Activated CD8-positive, alpha-beta memory T cell treated with anti-CD3 and anti-CD28 coated beads for 1 hour (primary cell): Measurements from ENCODE around the gene USHBP1.

Experiments
- DNase-seq, 2 donors: peaks; one replicate each; pipeline ENCODE4 v3.0.0-alpha.2; 2020; ENCODE audit warnings: low read depth in 1 of 2; ENCODE audit errors: extremely low read depth in 1 of 2

The USHBP1 gene

DNA sequence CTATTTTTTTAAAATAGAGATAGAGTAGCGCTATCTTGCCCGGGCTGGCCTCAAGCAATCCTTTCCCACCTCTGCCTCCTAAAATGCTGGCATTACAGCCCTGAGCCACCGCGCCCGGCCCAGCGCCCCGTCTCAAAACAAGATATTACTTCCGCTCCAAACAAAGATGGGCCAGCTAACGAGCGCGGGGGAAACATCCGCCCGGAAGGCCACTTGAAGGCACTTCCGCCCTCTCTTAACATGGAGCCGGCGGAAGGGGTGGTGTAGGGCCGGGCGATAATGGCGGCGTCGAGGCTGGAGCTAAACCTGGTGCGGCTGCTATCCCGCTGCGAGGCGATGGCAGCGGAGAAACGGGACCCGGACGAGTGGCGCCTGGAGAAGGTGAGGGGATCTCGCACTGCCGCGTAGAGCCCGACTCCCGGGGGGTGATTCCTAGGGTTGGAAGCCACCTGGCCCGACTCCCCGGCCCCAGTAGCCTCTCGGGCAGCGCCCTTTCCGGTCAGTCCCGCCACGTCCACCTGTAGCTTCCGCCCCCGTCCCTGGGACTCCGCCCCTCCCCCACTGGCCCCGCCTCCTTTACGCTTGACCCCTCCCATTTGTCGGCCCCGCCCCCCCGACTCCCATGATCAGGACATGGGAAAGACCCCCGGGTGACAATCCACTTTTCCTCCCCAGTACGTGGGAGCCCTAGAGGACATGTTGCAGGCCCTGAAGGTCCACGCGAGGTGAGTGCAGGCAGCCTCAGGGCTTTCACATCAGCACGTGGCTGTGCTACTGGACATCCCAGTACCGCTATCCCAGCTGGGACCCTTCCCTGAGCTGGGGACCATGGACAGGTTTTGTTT lies 49.2 kb downstream of the USHBP1 start, which contains the start of gene USE1:
USE1 (plus strand) TSS at position 231 of the 845 bp plus-strand sequence; CDS start at position 280, 49 bp downstream.
- DNase-seq = peak; percentile 59 to 72

DNA sequence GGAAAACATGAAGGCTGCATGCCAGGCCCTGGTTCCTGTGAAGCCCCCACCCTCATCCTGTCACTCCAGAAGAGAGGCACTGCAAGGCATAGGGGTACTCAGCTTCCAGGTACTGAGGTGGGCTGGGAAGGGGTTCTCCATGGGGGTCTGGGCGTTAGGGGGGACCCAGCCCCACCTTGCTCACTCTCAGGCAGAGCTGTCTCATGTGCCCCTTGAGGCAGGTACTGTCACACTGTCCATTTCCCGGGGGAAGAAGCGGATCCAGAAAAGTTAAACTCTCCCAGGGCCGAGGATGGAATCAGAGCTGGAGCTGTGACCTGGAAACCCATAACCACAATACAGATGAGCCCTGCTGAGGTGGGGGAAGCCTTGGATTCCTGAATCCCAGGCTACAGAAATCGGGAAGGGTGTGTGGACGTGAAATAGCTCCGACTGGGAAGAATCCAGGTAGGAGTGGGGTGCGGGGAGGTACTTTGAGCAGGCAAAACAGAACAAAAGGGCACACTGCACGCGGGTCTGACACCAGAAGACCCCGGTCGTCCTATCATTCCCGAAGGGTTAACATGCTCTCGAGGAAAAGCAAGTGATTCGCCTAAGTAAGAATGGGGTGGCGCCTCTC lies 49.9 kb downstream of the USHBP1 start:
- DNase-seq = no peak

DNA sequence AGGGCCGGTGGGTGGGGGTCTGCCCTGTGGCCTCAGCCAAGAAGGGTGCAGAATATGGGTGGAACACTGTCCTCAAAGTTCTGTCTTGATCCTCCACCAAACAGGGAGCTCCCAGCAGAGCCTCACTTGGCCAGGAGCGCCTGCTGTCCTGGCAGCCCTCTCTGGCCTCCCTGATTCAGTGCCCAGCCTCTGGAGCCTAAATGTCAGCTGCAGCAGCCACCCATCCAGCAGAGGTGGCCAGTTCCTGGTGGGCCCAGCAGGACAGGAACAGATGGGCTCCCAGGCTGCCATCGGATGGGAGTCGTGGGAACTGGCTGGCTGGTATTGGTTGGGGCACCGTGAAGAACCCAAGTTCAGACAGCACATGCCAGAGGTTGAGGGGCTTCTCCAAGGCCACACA lies 51.2 kb downstream of the USHBP1 start:
- no peak for DNase-seq

DNA sequence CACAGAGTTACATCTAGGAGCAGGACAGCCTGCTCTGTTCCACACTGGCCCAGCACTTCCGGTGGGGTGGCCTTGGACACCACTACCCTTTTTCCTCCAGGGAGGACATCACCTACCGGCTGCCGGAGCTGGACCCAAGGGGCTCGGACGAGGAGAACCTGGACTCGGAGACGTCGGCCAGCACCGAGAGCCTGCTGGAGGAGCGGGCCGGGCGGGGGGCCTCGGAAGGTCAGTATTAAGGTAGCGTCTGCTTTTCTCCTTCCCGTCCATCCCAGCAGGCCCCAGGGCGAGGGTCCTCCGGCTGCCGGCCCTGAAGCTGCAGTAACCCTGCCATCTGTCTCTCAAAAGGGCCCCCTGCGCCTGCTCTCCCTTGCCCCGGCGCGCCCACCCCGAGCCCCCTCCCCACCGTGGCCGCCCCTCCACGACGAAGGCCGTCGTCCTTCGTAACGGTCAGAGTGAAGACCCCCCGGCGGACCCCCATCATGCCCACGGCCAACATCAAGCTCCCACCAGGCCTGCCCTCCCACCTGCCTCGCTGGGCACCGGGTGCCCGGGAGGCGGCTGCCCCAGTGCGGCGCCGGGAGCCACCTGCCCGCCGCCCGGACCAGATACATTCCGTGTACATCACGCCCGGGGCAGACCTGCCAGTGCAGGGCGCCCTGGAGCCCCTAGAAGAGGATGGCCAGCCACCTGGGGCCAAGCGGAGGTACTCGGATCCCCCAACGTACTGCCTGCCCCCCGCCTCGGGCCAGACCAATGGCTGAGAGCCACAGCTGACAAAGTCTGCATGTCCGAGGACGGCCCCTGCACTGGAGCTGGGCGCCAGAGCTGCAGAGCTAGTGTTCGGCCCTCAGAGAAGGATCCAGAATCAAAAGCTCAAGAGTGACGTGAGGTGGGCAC lies 52.7 kb downstream of the USHBP1 start:
- no peak for DNase-seq

DNA sequence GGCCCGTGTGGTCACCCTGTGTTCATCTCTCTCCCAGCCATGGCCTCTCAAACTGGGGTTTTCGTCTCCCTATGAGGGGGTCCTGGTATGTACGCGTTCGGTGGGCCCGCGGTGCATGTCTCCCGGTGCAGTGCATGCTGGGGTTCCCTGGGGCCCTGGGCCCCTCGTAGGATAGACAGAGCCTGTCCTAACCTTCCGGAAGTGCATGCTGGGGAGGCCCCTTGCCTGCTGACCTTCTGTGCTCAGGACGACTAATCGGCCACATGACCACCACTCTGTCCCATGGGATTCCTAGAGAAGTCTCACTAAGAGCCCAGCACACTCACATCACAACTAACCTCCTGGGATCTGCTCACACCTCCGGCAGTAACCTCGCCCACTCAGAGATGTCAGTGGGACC lies 54.2 kb downstream of the USHBP1 start:
- DNase-seq = no peak

DNA sequence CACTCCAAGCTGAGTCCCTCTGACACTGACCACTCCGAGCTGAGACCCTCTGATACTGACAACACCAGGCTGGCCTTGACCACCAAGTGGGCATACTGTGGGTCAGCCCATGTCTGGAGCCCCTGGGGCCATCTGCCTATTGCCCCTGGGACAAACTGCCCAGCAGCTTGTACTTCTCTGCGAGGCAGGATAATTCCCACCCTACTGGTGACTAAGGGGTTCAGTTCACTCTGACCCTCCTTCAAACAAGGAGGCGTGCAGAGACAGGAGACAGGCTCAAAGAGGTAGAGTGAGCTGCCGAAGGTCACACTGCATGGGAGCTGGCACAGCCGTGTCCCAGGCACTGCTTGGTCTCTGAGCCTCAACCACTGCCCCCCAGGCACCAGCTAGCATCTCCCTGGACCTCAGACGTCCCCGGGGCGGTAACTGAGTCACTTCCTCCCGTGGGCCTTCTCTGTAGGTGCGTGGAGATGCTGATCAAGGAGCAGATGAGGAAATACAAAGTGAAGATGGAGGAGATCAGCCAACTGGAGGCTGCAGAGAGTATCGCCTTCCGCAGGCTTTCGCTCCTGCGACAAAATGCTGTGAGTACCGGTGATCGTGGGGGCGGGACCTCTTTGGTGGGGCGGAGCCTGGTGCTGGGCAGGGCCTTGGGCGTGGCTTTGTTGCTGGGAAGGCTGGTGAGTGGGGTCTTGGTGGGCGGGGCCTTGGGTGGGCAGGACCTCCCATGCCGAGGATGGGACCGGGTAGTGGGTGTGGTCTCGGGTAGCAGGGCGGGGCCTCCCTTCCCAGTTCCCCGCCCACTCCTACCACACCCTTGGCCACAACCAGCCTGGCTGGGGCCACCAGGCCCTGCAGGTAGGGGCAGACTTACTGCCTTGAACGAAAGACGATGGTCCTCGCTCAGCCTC lies 55.2 kb downstream of the USHBP1 start:
- DNase-seq = no peak

DNA sequence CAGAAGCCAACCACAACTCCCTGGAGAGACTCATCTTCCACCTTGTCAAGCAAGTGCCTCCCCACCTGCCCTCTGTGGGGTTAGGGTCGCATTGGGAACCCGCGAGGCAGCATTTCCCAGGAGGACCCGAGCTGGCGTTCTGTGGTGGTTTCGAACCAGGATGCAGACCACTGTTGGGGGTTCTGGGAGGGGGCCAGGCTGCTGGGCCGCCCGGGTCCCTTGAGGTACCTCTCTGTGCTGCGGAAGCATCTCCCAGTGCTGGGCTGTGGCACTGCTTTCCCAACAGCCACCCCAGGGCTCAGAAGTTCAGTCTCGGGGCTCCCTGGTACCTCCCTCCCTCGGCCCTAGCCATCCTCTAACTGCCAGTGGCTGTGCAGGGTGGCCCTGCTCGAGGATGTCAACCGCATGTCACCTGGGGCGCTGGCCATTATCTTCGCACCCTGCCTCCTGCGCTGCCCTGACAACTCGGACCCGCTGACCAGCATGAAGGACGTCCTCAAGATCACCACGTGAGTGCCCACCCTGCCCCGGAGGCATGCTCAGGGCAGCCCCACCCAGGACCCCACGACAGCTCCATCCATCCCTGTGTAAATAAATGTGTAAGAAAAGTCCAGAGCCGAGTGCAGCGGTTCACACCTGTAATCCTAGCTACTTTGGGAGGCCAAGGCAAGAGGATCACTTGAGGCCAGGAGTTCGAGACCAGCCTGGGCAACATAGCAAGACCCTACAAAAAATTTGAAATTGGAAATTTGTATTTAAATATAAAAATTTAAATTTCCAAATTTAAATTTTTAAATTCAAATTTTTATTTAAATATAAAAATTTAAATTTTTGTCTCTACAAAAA lies 57.6 kb downstream of the USHBP1 start:
- no peak for DNase-seq

DNA sequence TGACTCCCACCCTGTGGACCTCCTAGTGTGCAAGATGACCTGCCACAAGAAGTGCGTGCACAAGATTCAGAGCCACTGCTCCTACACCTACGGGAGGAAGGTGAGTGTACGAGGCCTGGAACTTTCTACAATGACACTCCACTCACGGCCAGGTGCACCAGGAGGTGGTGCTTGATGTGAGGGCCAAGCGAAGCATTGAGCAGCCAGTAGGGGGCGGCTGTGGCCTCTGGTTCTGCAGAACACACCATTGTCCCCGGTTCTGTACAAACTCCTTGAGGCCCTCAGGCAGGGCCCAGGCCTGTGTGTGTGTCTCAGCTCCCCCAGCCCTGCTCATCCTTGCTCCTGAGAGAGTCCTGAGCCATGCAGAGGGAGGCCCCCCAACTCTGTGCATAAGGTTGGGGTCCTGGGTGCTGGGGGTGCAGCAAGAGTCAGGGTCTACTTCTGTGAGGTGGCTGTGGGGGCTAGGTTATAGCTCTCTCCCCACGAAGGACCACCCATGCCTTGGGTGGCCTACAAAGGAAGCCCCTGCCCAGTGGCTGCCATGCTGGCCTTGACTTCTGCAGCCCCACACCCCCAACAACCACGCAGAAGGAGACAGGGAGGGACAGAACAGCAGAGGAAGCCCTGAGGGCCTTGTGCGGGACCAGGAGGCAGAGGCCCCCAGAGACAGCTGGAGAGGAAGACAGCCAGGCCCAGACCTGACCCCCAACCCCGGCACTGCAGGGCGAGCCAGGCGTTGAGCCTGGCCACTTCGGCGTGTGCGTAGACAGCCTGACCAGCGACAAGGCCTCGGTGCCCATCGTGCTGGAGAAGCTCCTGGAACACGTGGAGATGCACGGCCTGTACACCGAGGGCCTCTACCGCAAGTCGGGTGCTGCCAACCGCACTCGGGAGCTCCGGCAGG lies 59.1 kb downstream of the USHBP1 start:
- DNase-seq = peak in 1 of 2 donors; percentile 39

DNA sequence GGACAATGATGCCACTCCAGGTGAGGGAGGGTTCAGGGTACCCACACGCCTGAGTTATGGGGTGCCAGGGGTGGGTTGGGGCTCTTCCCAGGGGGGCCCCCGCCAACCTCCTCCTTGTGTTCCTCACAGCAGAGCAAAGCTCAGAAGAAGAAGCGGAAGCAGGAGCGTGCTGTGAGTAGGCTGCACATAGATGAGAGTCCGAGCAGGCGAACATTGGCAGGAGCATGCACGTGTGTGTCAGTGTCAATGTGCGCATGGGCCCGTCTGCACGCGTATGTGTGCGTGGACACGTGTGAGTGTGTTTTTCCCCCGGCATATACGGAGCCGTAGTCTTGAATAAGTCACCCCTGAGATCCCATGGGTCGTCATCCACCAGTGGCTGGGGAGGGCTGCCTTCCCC lies 61.8 kb downstream of the USHBP1 start:
- no peak for DNase-seq

DNA sequence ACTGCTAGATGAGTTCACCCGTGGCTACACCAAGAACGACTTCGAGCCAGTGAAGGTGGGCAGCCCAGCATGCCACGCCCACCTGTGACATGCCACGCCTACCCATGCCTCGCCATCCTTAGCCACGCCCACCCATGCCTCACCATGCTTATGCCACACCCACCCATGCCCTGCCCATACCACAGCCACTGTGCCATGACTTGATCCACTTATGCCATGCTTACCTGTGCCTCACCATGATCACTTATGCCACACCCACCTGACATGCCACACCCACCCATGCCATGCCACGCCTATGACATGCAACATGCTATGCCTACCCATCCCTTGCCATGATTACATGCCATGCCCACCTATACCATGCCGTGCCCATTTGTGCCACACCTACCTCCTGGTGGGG lies 62.3 kb downstream of the USHBP1 start:
- DNase-seq = no peak

DNA sequence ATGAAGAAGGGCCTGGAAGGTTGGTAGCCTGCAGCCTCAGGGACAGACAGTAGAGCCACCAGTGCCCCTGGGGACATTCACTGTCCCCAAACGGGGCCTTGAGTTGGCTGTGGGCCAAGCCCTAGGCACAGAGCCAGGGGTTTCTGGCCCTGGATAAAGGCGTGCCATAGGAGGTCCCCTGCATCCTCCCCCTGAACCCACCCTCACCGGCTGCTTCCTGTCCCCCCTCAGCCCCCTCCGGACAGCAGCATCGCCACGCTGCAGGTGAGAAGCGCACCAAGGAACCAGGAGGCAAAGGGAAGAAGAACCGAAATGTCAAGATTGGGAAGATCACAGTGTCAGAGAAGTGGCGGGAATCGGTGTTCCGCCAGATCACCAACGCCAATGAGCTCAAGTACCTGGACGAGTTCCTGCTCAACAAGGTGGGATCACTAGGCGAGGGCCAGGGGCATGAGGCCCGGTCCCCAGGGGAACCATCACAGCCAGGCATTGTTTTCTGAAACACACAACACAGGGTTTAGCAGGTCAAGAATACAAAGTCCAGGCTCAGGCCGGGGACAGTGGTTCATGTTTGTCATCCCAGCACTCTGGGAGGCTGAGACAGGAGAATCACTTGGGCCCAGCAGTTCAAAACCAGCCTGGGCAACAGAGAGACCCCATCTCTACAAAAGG lies 64.0 kb downstream of the USHBP1 start:
- no peak for DNase-seq
